Central memory CD8-positive, alpha-beta T cell (primary cell): ENCODE measurements around the gene RAP1B.
A peak's percentile ranks its signal among the peaks of the same experiment; 100 is the strongest.

Experiments used
- ATAC-seq: fragments of 150-1000 bp; cut with Tn5 transposase; replicated peaks from 2 replicates; pipeline ENCODE4 v1.10.0; 2022; ENCODE audit warnings: mild to moderate bottlenecking, moderate FRiP score, moderate number of reproducible peaks; ENCODE audit not compliant: poor library complexity, severe bottlenecking; ENCODE audit errors: extremely low read depth
- DNase-seq, 2 donors: peaks; one replicate each; pipeline ENCODE4 v3.0.0; 2021; ENCODE audit warnings: low spot score in 2 of 2
- H3K27ac Mint-ChIP-seq: one replicate; pipeline ENCODE4 v1.8.0; 2022; ENCODE audit warnings: low read depth, mild to moderate bottlenecking, moderate library complexity, mixed read lengths
- H3K27me3 Mint-ChIP-seq: one replicate; pipeline ENCODE4 v1.8.0; 2022; ENCODE audit warnings: mixed read lengths
- H3K36me3 Mint-ChIP-seq: one replicate; pipeline ENCODE4 v1.8.0; 2022; ENCODE audit warnings: mild to moderate bottlenecking, moderate library complexity, mixed read lengths; ENCODE audit not compliant: insufficient read depth
- H3K4me1 Mint-ChIP-seq: one replicate; pipeline ENCODE4 v1.8.0; 2022; ENCODE audit warnings: mixed read lengths
- H3K4me3 Mint-ChIP-seq: one replicate; pipeline ENCODE4 v1.8.0; 2022; ENCODE audit warnings: mild to moderate bottlenecking, moderate library complexity, mixed read lengths
- H3K9me3 Mint-ChIP-seq: one replicate; pipeline ENCODE4 v1.8.0; 2022; ENCODE audit warnings: mixed read lengths

RAP1B gene

DNA sequence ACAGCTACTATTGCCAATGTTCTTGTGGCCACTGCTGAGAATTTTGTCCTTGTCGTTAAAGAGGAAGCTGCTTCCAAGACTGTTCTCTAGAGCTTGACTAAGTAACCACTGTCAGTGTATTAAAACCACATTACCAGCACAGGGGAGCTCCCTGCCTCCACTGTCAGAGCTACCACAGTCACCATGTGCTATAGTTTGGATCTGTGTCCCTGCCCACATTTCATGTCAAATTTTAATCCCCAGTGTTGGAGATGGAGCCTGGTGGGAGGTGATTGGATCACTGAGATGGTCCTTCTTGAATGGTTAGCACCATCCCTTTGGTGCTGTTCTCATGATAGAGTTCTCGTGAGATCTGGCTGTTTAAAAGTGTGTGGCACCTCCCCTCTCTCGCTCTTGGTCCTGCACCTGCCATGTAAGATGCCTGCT is 23.2 kb upstream of the RAP1B start:
- peak; percentile 57 for ATAC-seq
- Mint-ChIP-seq H3K27me3 (no peaks in the 10 kb centered on the region), H3K27ac (peak overlapping the region; percentile 9), H3K9me3 (peaks cover 12% of the 10 kb centered on the region), H3K4me1 (peaks cover 36% of the 10 kb centered on the region), H3K36me3 (peaks cover 4% of the 10 kb centered on the region), H3K4me3 (peak overlapping the region; percentile 8)
- peak in 1 of 2 donors; percentile 27 for DNase-seq

DNA sequence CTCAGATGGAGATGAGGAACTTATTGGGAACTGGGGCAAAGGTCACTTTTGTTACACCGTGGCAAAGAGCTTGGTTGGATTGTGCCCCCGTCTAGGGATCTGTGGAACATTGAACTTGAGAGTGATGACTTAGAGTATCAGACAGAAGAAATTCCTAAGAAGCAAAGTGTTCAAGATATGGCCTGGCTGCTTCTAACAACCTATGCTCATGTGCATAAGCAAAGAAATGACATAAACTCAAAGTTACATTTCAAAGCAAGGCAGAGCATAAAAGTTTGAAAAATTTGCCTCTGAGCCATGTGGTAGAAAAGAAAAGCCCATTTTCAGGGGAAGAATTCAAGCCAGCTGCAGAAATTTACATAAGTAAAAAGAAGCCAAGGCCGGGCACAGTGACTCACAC is 21.5 kb upstream of the RAP1B start:
- ATAC-seq = no peak
- Mint-ChIP-seq H3K27me3 (no peaks in the 10 kb centered on the region), H3K9me3 (peaks cover 12% of the 10 kb centered on the region), H3K27ac (no peak overlapping the region), H3K36me3 (peaks cover 4% of the 10 kb centered on the region), H3K4me3 (no peak overlapping the region), H3K4me1 (peaks cover 40% of the 10 kb centered on the region)
- no peak for DNase-seq

DNA sequence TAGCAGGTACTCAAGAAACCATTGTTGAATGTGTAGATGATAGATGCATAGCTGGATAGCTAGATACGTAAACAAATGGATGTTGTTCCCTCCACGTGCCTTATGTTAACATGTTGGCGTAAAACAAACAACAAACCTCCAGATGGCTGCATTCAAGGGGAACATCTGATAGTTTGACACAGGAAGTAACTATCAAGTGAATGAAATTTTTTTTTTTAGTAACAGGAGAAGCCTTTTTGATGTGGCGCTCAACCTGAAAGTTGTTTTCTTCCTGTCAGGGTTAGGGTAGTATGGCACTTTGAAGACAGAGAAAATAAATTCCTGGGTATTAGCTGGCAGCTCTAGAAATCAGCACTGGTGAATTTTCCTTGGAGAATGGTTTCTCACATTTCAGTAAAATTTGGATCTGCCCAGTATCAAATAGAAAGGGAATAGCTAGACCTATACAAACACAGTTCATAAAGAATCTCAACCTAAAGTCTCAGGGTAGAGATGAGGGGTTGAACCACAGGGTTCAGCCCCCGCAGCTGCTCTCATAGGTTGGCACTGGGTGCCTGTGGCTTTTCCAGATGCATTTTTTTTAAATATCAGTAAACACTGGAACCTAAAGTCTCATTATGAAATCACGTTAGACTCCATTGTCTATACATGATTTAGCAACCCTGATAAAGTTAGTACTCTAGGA is 18.8 kb upstream of the RAP1B start:
- peaks cover 2% of the 10 kb centered on the region for H3K36me3 Mint-ChIP-seq
- peak overlapping the region; percentile 56 for H3K27ac Mint-ChIP-seq
- no peaks in the 10 kb centered on the region for H3K27me3 Mint-ChIP-seq
- peaks cover 52% of the 10 kb centered on the region for H3K4me1 Mint-ChIP-seq
- peak overlapping the region; percentile 46 for H3K4me3 Mint-ChIP-seq
- DNase-seq (no peak), ATAC-seq (peak; percentile 91)
- peaks cover 12% of the 10 kb centered on the region for H3K9me3 Mint-ChIP-seq

DNA sequence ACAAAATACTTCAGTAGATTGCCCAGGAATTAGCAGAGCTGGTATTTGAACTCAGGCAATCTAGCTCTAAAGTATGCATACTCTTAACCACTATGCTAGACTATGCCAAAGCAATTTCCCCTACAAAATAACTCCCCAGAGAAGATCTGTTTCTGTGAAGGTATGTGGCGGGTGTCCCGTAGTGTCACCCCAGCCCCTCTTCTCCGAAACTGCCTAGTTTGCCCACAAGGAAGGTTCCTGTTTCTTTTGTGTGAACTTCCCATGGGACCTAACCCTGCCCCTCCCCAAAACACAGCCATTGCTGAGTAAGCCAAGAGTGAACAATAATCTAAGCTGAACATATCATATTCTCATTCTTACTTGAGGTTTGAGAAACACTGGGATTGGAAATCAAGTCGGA is 15.5 kb upstream of the RAP1B start:
- no peak overlapping the region for H3K27ac Mint-ChIP-seq
- peaks cover 55% of the 10 kb centered on the region for H3K4me1 Mint-ChIP-seq
- no peaks in the 10 kb centered on the region for H3K36me3 Mint-ChIP-seq
- no peaks in the 10 kb centered on the region for H3K27me3 Mint-ChIP-seq
- DNase-seq = no peak
- no peak overlapping the region for H3K4me3 Mint-ChIP-seq
- peaks cover 6% of the 10 kb centered on the region for H3K9me3 Mint-ChIP-seq
- ATAC-seq = no peak

DNA sequence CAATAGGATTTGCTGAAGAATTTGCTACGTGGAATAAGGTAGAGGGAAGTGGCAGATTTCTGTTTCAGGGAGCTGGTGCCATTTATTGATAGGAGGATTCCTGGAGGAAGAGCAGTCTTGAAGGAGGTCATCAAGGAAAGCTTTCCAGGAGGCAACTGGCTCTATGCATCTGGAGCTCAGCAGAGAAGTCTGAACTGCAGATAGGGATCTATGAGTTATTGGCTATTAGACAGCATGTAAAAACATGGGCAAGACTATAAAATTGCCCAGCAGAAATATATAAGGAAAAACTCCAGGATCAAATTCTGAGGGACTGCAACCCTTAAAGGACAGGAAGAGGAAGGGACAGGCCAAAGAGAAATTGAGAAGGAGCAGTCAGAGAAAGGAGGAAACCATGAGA is 8.9 kb upstream of the RAP1B start:
- no peaks in the 10 kb centered on the region for H3K27me3 Mint-ChIP-seq
- H3K4me1 Mint-ChIP-seq = peaks cover 33% of the 10 kb centered on the region
- no peak overlapping the region for H3K4me3 Mint-ChIP-seq

DNA sequence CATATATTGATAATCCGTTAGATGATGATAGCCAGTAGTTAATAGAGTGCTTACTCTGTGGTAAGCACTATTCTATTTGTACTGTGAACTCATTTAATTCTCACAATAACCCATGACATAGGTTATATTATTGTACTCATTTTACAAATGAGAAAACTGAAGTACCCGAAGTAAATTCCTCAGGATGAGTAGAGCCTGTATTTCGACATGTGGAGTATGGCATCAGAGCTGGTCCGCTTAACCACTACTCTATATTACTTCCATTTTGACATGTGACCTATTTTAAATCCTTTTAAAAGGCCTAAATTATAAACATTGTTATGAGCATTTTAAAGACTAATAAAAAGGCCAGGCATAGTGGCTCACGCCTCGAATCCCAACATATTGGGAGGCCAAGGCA is 8.0 kb upstream of the RAP1B start:
- Mint-ChIP-seq H3K36me3 (peaks cover 1% of the 10 kb centered on the region), H3K4me1 (peaks cover 33% of the 10 kb centered on the region), H3K9me3 (no peaks in the 10 kb centered on the region), H3K27me3 (no peaks in the 10 kb centered on the region), H3K4me3 (no peak overlapping the region), H3K27ac (no peak overlapping the region)
- no peak for ATAC-seq
- no peak for DNase-seq

More for the DNA sequence above, 8.9 kb upstream of the RAP1B start:
- no peak for DNase-seq
- Mint-ChIP-seq H3K27ac (no peak overlapping the region), H3K36me3 (peaks cover 1% of the 10 kb centered on the region), H3K9me3 (no peaks in the 10 kb centered on the region)
- ATAC-seq = no peak

DNA sequence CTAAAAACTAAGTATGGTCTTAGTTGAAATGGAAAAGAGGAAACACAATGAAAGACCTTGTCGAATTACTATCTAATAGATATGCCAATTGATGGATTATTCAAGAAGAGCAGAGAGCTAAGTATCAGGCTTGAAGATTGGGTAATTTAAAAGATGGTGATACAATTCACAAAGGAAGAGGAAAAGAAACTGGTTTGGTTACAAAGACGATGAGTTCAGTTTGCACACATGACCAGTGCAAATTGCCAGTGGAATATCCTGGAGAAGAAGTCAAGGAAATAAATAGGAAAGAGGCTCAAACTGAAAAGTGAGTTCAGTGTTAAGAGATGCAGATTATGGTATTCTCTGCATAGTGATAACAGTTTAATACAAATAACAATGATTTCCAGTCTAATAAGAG is 2.5 kb upstream of the RAP1B start:
- H3K27ac Mint-ChIP-seq = no peak overlapping the region

DNA sequence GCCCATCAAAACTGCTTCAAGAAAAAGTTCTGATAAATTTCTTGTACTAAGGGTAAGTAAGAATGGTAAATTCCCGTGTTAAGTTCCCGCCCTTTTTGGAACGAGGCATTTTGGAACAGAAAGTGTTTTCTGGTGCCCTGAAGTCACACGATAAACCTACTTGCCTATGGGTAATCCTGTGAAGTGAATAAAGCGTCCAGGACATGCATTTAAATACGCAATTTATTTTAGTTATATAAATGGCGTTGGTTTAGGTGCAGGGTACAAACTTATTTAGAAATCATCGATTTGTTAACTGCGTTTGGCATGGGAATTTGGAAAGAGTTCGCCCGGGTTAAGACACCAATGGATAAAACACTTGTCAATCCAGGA is 715 bp upstream of the RAP1B start:
- peak overlapping the region; percentile 95 for H3K27ac Mint-ChIP-seq
- DNase-seq = no peak
- peaks cover 25% of the 10 kb centered on the region for H3K36me3 Mint-ChIP-seq
- H3K4me1 Mint-ChIP-seq = peaks cover 52% of the 10 kb centered on the region
- no peaks in the 10 kb centered on the region for H3K9me3 Mint-ChIP-seq
- peak overlapping the region; percentile 99 for H3K4me3 Mint-ChIP-seq
- no peaks in the 10 kb centered on the region for H3K27me3 Mint-ChIP-seq
- ATAC-seq = no peak

More for the DNA sequence above, 2.5 kb upstream of the RAP1B start:
- peaks cover 34% of the 10 kb centered on the region for H3K4me1 Mint-ChIP-seq
- peaks cover 19% of the 10 kb centered on the region for H3K36me3 Mint-ChIP-seq
- ATAC-seq (no peak), DNase-seq (no peak)
- H3K27me3 Mint-ChIP-seq = no peaks in the 10 kb centered on the region
- no peaks in the 10 kb centered on the region for H3K9me3 Mint-ChIP-seq
- H3K4me3 Mint-ChIP-seq = no peak overlapping the region

DNA sequence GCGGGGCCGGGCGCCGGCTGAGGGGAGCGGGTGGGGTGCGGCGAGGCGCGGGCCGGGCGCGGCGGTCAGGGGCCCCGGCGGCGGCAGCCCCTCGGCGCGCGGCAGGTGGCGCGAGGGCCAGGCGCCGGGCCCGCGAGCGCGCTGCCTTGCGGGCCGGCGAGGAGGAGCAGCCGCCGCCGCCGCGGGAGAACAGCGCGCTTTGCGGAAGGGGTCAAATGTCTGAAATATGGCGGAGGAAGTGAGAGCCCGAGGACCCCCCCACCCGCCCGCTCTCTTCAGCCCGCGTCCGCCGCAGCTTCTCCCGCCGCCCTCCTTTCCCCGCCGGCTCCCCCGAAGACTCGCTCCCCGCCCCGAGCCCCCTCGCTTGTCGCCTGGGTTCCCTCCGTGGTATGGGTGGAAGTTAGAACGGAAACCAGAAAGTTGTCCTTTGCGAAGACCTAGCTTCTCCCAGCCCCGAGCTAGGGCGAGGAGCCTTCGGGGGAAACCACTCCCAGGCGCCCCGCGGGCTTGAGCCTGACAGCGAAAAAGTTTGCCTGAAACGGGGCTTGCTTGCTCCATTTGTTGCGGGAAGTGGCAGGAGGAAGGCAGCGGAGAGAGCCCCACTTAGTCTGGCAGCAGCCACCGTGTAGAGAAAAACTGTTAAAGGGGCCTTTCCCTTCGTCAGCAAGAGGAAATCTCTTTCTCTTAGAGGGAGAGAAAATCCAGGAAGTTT is 551 bp downstream of the RAP1B start:
- H3K4me3 Mint-ChIP-seq = peak overlapping the region; percentile 99
- peaks cover 30% of the 10 kb centered on the region for H3K36me3 Mint-ChIP-seq
- no peaks in the 10 kb centered on the region for H3K9me3 Mint-ChIP-seq
- H3K27ac Mint-ChIP-seq = peak overlapping the region; percentile 95
- ATAC-seq (peak; percentile 10), DNase-seq (peak; percentile 28 to 46)
- H3K4me1 Mint-ChIP-seq = peaks cover 58% of the 10 kb centered on the region
- H3K27me3 Mint-ChIP-seq = no peaks in the 10 kb centered on the region

DNA sequence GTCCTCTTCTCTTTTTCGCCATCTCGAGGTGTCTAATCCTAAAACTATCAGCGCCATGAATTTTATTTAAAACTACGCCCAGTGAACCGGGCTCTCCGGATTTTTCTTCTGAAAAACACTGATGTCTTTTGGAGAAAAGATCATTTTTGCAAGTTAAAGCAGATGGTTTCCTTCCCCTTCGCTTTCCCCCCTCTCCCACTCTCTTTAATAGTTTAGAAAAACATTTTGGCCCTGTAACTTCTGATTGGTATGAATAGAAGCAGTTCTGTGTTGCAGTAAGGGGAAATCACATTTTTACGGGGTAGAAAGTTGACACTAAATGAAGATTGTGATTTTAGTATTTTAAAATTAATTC is 1.1 kb downstream of the RAP1B start:
- H3K27me3 Mint-ChIP-seq = no peaks in the 10 kb centered on the region
- peaks cover 30% of the 10 kb centered on the region for H3K36me3 Mint-ChIP-seq
- ATAC-seq (no peak), DNase-seq (no peak)
- peaks cover 58% of the 10 kb centered on the region for H3K4me1 Mint-ChIP-seq
- peak overlapping the region; percentile 99 for H3K4me3 Mint-ChIP-seq
- H3K27ac Mint-ChIP-seq = peak overlapping the region; percentile 95
- no peaks in the 10 kb centered on the region for H3K9me3 Mint-ChIP-seq

DNA sequence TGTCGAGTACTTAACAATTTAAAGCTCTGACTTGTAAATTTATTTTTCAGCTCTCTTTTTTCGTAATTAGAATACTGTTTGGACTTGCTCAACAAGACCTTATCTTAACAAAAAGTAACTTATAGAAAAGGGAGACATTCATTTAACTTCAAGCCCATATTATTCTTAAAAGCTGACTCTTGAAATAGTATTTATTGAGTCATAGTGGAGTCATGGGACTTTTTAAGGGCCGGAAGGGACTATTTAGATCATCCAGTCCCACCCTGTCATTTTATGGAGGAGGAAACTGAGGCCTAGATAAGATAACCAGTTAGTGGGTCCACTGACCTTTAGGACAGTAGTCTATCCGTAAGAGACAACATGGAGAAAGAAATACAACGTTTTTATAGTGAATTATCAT is 1.5 kb downstream of the RAP1B start:
- DNase-seq = no peak
- H3K4me3 Mint-ChIP-seq = peak overlapping the region; percentile 99
- no peaks in the 10 kb centered on the region for H3K27me3 Mint-ChIP-seq
- peak overlapping the region; percentile 95 for H3K27ac Mint-ChIP-seq
- peaks cover 60% of the 10 kb centered on the region for H3K4me1 Mint-ChIP-seq
- H3K36me3 Mint-ChIP-seq = peaks cover 30% of the 10 kb centered on the region
- ATAC-seq = no peak
- H3K9me3 Mint-ChIP-seq = no peaks in the 10 kb centered on the region

DNA sequence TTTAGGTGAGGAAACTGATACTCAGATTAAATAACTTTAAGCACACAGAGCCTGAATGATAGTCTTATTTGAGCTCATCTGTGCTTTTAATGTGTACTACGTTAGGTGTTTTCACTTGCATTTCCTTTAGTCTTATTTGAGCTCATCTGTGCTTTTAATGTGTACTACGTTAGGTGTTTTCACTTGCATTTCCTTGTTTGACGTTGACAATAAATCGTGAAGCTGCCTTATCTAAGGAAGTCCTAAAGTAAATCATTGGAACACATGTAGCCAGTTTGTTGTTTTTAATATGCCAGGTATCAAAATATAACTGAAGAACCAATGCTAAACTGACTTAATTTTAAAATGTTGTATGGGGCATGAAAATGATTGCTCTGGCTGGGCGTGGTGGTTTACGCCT is 2.0 kb downstream of the RAP1B start:
- peaks cover 59% of the 10 kb centered on the region for H3K4me1 Mint-ChIP-seq
- DNase-seq (no peak), ATAC-seq (peak; percentile 11)
- no peaks in the 10 kb centered on the region for H3K27me3 Mint-ChIP-seq
- no peaks in the 10 kb centered on the region for H3K9me3 Mint-ChIP-seq
- H3K4me3 Mint-ChIP-seq = peak overlapping the region; percentile 99
- H3K36me3 Mint-ChIP-seq = peaks cover 33% of the 10 kb centered on the region
- peak overlapping the region; percentile 95 for H3K27ac Mint-ChIP-seq

DNA sequence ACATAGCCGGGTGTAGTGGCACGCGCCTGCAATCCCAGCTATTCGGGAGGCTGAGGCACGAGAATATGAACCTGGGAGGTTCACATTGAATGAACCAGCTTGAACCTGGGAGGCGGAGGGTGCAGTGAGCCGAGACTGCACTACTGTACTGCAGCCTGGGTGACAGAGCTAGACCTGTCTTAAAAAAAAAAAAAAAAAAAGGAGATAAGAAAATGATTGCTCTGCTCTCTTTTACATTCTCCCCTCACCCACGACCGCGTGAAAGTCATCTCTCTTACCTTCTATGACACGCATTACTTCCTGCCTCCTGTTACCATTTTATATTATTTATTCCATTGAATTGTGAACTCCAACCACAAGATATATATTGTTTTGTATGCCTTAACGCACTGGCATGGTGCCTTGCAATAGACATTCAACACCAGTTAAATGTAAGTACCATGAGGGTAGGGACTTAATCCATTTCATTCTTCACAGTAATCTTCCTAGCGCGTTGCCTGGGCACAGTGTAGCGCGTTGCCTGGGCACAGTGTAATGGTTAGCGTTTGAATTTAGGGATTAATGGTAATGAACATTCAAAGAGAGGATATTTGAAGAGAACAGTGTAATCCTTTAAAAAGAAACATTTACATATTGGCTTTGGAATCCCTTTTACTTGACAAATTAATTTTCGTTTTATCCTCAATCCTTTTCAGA is 2.7 kb downstream of the RAP1B start:
- peak overlapping the region; percentile 99 for H3K4me3 Mint-ChIP-seq
- H3K4me1 Mint-ChIP-seq = peaks cover 54% of the 10 kb centered on the region
- ATAC-seq (peak; percentile 21), DNase-seq (no peak)
- H3K27me3 Mint-ChIP-seq = no peaks in the 10 kb centered on the region
- peaks cover 37% of the 10 kb centered on the region for H3K36me3 Mint-ChIP-seq
- H3K27ac Mint-ChIP-seq = peak overlapping the region; percentile 95
- no peaks in the 10 kb centered on the region for H3K9me3 Mint-ChIP-seq
